Liver (tissue), 9 donors: ENCODE results near the gene MAP2K6. TPM values are rescaled to one million over a fixed set of nuclear protein-coding genes. Genes with fewer than 3 reads are reported as not detected.

Source experiments
- DNase-seq: peaks from one replicate; pipeline ENCODE4 v3.0.0-alpha.2; 2017; ENCODE audit warnings: low spot score
- H3K27ac ChIP-seq, 2 donors: one replicate each; pipeline ENCODE4 v1.7.0; 2013; ENCODE audit warnings: inconsistent platforms in 2 of 2, low read length in 2 of 2, control low read depth in 1 of 2, low read depth in 1 of 2, mild to moderate bottlenecking in 1 of 2
- H3K27me3 ChIP-seq, 4 donors: one replicate each; pipeline versions ENCODE4 v1.6.1 to v1.7.0; 2013; ENCODE audit warnings: low read length in 3 of 4, inconsistent platforms in 1 of 4, mild to moderate bottlenecking in 1 of 4, moderate library complexity in 1 of 4; ENCODE audit not compliant: control insufficient read depth in 4 of 4, insufficient read depth in 4 of 4
- H3K36me3 ChIP-seq, 4 donors: one replicate each; pipeline versions ENCODE4 v1.6.1 to v1.7.0; 2013; ENCODE audit warnings: low read length in 3 of 4, mild to moderate bottlenecking in 3 of 4, low read depth in 1 of 4, moderate library complexity in 1 of 4; ENCODE audit not compliant: control insufficient read depth in 4 of 4, insufficient read depth in 3 of 4
- H3K4me1 ChIP-seq, 4 donors: one replicate each; pipeline versions ENCODE4 v1.6.1 to v1.7.0; 2013; ENCODE audit warnings: low read length in 3 of 4, mild to moderate bottlenecking in 3 of 4, moderate library complexity in 1 of 4; ENCODE audit not compliant: control insufficient read depth in 4 of 4, insufficient read depth in 4 of 4
- H3K4me3 ChIP-seq, 3 donors: one replicate each; pipeline versions ENCODE4 v1.6.1 to v1.7.0; 2013; ENCODE audit warnings: low read length in 3 of 3, control low read depth in 1 of 3, low read depth in 1 of 3, mild to moderate bottlenecking in 1 of 3
- H3K9ac ChIP-seq, 2 donors: one replicate each; pipeline ENCODE4 v1.7.0; 2013; ENCODE audit warnings: low read length in 2 of 2, mild to moderate bottlenecking in 2 of 2, moderate library complexity in 2 of 2, control low read depth in 1 of 2, low read depth in 1 of 2
- H3K9me3 ChIP-seq, 4 donors: one replicate each; pipeline versions ENCODE4 v1.6.1 to v1.7.0; 2013; ENCODE audit warnings: low read length in 3 of 4; ENCODE audit not compliant: control insufficient read depth in 4 of 4
- EGR1 ChIP-seq, 2 donors: IDR thresholded peaks; 2 replicates each; pipeline ENCODE4 v1.6.1; 2016 to 2018; ENCODE audit warnings: antibody characterized with exemption in 2 of 2, low read depth in 2 of 2
- FOXA1 ChIP-seq: IDR thresholded peaks from 2 replicates; pipeline ENCODE4 v1.6.1; 2016; ENCODE audit warnings: antibody characterized with exemption
- FOXA2 ChIP-seq: IDR thresholded peaks from 2 replicates; pipeline ENCODE4 v1.6.1; 2016; ENCODE audit warnings: antibody characterized with exemption
- GABPA ChIP-seq, 2 donors: IDR thresholded peaks in 1 of 2; conservative IDR thresholded peaks in 1 of 2; 2 replicates each; pipeline ENCODE4 v1.6.1; 2016; ENCODE audit warnings: antibody characterized with exemption in 2 of 2, mild to moderate bottlenecking in 1 of 2, moderate library complexity in 1 of 2
- HNF4A ChIP-seq, 2 donors: conservative IDR thresholded peaks; 2 replicates each; pipeline ENCODE4 v1.6.1; 2016; ENCODE audit warnings: antibody characterized with exemption in 2 of 2, mild to moderate bottlenecking in 2 of 2
- HNF4G ChIP-seq: IDR thresholded peaks from 2 replicates; pipeline ENCODE4 v1.6.1; 2016; ENCODE audit warnings: antibody characterized with exemption
- JUND ChIP-seq, 2 donors: IDR thresholded peaks; 2 replicates each; pipeline ENCODE4 v1.6.1; 2016; ENCODE audit warnings: antibody characterized with exemption in 2 of 2
- NR2F2 ChIP-seq: IDR thresholded peaks from 2 replicates; pipeline ENCODE4 v1.6.1; 2016; ENCODE audit warnings: antibody characterized with exemption
- RAD21 ChIP-seq, 2 donors: IDR thresholded peaks; 2 replicates each; pipeline ENCODE4 v1.6.1; 2016; ENCODE audit warnings: antibody characterized with exemption in 2 of 2, mild to moderate bottlenecking in 2 of 2
- SP1 ChIP-seq: IDR thresholded peaks from 2 replicates; pipeline ENCODE4 v1.6.1; 2018; ENCODE audit warnings: antibody characterized with exemption, mild to moderate bottlenecking
- TAF1 ChIP-seq: conservative IDR thresholded peaks from 2 replicates; pipeline ENCODE4 v1.6.1; 2016; ENCODE audit warnings: antibody characterized with exemption, mild to moderate bottlenecking
- YY1 ChIP-seq: IDR thresholded peaks from 2 replicates; pipeline ENCODE4 v1.6.1; 2016; ENCODE audit warnings: antibody characterized with exemption, mild to moderate bottlenecking
- WGBS: extraction: QIAGEN DNeasy Blood & Tissue Kit; methylation state at CpG from one replicate; pipeline ENCODE4 v1.1.7; 2013; 5-methylcytosine and 5-hydroxymethylcytosine counted together
- polyA plus RNA-seq, 2 donors: library from polyadenylated mRNA; stranded (reverse) in 1 of 2; unstranded in 1 of 2; fragments of 200-250 nt in 1 of 2; fragments of >200 nt in 1 of 2; fragmentation: Nextera tagmentation in 1 of 2; extraction: Ambion mirVana in 1 of 2; gene quantifications; one replicate each; pipeline versions ENCODE4 v1.2.1 to v1.2.3, GENCODE V29; 2013 to 2015
- total RNA-seq, 2 donors: library from RNA; depleted of rRNA; stranded (reverse); fragments of >200 nt; gene quantifications; one replicate each; pipeline ENCODE4 v1.2.3, GENCODE V29; 2014
- TF ChIP-seq, protein P1 (sequence below): IDR thresholded peaks from 2 replicates; pipeline ENCODE4 v1.6.1; 2016; ENCODE audit warnings: antibody characterized with exemption
- TF ChIP-seq, protein P2 (sequence below): IDR thresholded peaks from 2 replicates; pipeline ENCODE4 v1.6.1; 2016; ENCODE audit warnings: antibody characterized with exemption
- TF ChIP-seq, protein P3 (sequence below): IDR thresholded peaks from 2 replicates; pipeline ENCODE4 v1.6.1; 2016; ENCODE audit warnings: antibody characterized with exemption, mild to moderate bottlenecking
- TF ChIP-seq, protein P4 (sequence below): fragments of 150-350 bp; IDR thresholded peaks from 2 replicates; pipeline ENCODE4 v1.5.1; 2017; ENCODE audit warnings: improper control_type of control experiment, low read depth, low read length; ENCODE audit not compliant: missing input control
- TF ChIP-seq, protein P5 (sequence below): IDR thresholded peaks from 2 replicates; pipeline ENCODE4 v1.6.1; 2016; ENCODE audit warnings: antibody characterized with exemption
- donor health status: healthy.
- donor health status: healthy.
- donor health status: healthy.
- donor health status: healthy.
- donor health status: healthy.

Gene MAP2K6
- total and polyA plus RNA-seq, 4 donors = 0.31 to 5.4 (median 2.6) TPM

DNA sequence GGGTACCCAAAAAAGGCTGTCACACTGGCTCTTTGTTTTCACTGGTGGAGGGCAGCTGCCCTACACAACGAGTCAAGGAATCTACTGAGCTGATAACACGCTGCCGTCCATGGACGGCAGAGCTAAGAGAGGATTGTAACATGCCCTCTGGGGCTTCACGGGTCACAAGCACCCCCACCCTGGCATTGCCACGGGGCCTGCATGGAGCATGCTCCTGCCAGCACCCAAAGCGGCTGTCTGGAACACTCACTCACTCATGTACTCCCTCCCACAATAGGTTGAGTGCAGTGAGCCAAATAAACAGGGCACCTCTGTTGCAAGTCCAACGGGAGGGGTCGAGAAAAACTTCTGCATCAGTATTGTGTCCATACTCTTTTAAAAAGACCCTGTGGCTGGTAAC is 181.6 kb downstream of the MAP2K6 start:
- H3K4me3 ChIP-seq = no peak overlapping the region
- no peaks in the 10 kb centered on the region for H3K9me3 ChIP-seq
- no peak overlapping the region for H3K9ac ChIP-seq
- no peak overlapping the region for H3K27ac ChIP-seq
- no peak for DNase-seq
- H3K27me3 ChIP-seq = peaks cover 0 to 3% (median 0%) of the 10 kb centered on the region in 4 donors
- 79% methylated on average over 9 of the region's 9 CpGs for WGBS
- TF ChIP-seq NR2F2 = no peak
- TF ChIP-seq HNF4G = no peak
- no peak for TF ChIP-seq SP1
- no peaks in the 10 kb centered on the region for H3K4me1 ChIP-seq
- no peaks in the 10 kb centered on the region for H3K36me3 ChIP-seq

DNA sequence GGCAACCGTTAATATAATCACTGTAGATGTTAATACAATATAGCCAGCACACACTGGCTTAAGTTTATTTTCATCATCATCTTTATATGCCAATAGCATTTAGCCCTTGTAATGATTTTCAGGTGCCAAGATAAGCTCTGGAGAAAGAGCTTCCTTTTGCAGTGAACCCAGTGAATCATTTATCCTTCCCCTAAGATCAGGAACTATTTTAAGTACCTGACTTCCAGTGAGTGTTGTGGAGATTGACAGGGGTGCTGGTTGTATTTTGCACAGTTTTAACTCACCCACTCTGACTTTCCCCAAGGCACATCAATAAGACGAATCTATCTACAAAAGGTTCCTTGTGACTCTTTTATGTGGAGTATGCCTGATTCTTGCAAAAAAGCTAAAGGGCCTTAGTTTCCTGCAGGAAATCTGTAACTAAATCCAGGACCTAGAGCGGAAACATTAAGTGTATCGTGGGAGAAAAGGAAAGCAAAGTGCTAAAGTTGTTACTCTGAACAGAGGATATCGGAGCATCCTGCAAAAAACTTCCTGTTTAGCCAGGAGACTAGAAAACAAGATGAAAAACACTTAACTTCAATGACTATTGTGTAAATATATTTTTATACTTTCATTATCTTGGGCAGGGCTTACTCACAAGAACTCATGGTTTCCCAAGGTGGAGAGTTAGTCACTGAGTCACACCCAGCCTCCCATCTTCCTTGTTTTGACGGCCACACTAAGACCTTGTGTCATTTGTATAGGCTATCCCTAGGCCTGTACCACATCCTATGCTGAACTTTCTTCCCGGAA is 183.6 kb downstream of the MAP2K6 start:
- H3K9ac ChIP-seq = no peak overlapping the region
- no peaks in the 10 kb centered on the region for H3K9me3 ChIP-seq
- H3K4me3 ChIP-seq = no peak overlapping the region
- no peak for DNase-seq
- 78% methylated on average over 7 of the region's 7 CpGs for WGBS
- H3K27ac ChIP-seq = peak overlapping the region in 1 of 2 donors; percentile 3
- no peaks in the 10 kb centered on the region for H3K4me1 ChIP-seq
- H3K36me3 ChIP-seq = no peaks in the 10 kb centered on the region
- TF ChIP-seq YY1 (no peak), GABPA (IDR thresholded peaks at IDR 0.05 in 1 of 2, conservative IDR thresholded peaks at IDR 0.05 in 1 of 2) (no peak), TAF1 (no peak), NR2F2 (no peak), EGR1 (IDR thresholded peaks at IDR 0.05; ENCODE audit: low read depth in 2 of 2) (no peak), FOXA2 (no peak), HNF4A (conservative IDR thresholded peaks at IDR 0.05) (no peak), HNF4G (no peak), SP1 (no peak), JUND (IDR thresholded peaks at IDR 0.05) (no peak), FOXA1 (no peak), RAD21 (IDR thresholded peaks at IDR 0.05) (no peak)
- TF ChIP-seq, protein P1, sequence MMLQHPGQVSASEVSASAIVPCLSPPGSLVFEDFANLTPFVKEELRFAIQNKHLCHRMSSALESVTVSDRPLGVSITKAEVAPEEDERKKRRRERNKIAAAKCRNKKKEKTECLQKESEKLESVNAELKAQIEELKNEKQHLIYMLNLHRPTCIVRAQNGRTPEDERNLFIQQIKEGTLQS = no peak
- TF ChIP-seq, protein P2, sequence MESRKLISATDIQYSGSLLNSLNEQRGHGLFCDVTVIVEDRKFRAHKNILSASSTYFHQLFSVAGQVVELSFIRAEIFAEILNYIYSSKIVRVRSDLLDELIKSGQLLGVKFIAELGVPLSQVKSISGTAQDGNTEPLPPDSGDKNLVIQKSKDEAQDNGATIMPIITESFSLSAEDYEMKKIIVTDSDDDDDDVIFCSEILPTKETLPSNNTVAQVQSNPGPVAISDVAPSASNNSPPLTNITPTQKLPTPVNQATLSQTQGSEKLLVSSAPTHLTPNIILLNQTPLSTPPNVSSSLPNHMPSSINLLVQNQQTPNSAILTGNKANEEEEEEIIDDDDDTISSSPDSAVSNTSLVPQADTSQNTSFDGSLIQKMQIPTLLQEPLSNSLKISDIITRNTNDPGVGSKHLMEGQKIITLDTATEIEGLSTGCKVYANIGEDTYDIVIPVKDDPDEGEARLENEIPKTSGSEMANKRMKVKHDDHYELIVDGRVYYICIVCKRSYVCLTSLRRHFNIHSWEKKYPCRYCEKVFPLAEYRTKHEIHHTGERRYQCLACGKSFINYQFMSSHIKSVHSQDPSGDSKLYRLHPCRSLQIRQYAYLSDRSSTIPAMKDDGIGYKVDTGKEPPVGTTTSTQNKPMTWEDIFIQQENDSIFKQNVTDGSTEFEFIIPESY = no peak
- TF ChIP-seq, protein P3, sequence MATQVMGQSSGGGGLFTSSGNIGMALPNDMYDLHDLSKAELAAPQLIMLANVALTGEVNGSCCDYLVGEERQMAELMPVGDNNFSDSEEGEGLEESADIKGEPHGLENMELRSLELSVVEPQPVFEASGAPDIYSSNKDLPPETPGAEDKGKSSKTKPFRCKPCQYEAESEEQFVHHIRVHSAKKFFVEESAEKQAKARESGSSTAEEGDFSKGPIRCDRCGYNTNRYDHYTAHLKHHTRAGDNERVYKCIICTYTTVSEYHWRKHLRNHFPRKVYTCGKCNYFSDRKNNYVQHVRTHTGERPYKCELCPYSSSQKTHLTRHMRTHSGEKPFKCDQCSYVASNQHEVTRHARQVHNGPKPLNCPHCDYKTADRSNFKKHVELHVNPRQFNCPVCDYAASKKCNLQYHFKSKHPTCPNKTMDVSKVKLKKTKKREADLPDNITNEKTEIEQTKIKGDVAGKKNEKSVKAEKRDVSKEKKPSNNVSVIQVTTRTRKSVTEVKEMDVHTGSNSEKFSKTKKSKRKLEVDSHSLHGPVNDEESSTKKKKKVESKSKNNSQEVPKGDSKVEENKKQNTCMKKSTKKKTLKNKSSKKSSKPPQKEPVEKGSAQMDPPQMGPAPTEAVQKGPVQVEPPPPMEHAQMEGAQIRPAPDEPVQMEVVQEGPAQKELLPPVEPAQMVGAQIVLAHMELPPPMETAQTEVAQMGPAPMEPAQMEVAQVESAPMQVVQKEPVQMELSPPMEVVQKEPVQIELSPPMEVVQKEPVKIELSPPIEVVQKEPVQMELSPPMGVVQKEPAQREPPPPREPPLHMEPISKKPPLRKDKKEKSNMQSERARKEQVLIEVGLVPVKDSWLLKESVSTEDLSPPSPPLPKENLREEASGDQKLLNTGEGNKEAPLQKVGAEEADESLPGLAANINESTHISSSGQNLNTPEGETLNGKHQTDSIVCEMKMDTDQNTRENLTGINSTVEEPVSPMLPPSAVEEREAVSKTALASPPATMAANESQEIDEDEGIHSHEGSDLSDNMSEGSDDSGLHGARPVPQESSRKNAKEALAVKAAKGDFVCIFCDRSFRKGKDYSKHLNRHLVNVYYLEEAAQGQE = no peak
- TF ChIP-seq, protein P4, sequence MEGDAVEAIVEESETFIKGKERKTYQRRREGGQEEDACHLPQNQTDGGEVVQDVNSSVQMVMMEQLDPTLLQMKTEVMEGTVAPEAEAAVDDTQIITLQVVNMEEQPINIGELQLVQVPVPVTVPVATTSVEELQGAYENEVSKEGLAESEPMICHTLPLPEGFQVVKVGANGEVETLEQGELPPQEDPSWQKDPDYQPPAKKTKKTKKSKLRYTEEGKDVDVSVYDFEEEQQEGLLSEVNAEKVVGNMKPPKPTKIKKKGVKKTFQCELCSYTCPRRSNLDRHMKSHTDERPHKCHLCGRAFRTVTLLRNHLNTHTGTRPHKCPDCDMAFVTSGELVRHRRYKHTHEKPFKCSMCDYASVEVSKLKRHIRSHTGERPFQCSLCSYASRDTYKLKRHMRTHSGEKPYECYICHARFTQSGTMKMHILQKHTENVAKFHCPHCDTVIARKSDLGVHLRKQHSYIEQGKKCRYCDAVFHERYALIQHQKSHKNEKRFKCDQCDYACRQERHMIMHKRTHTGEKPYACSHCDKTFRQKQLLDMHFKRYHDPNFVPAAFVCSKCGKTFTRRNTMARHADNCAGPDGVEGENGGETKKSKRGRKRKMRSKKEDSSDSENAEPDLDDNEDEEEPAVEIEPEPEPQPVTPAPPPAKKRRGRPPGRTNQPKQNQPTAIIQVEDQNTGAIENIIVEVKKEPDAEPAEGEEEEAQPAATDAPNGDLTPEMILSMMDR = no peak
- TF ChIP-seq, protein P5, sequence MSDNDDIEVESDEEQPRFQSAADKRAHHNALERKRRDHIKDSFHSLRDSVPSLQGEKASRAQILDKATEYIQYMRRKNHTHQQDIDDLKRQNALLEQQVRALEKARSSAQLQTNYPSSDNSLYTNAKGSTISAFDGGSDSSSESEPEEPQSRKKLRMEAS = no peak
- H3K27me3 ChIP-seq = peaks cover 0 to 3% (median 0%) of the 10 kb centered on the region in 4 donors
